ENCODE measurements around the gene RREB1. TPM values are rescaled to one million over a fixed set of nuclear protein-coding genes. Genes with fewer than 3 reads are reported as not detected.

The RREB1 gene
- total RNA-seq, 1 donor from 2014 or later: 67.7 TPM

- no peak for TF ChIP-seq CTCF (IDR thresholded peaks at IDR 0.05)
- no peaks in the 10 kb centered on the region for H3K27me3 Mint-ChIP-seq
- ChIA-PET CTCF (no interaction called here), POLR2A (interaction anchor here (0.7 to 1.1 kb wide), 2 partner anchors 88 to 111 kb away, joined by 4 to 6 read pairs; no protein-coding TSS in a partner anchor)
- peaks cover 17% of the 10 kb centered on the region for H3K4me1 Mint-ChIP-seq
- intact Hi-C loops (cut with micrococcal nuclease): no loop called here
- H3K4me3 Mint-ChIP-seq: no peak overlapping the region
- H3K27ac Mint-ChIP-seq: no peak overlapping the region
- peaks cover 63% of the 10 kb centered on the region for H3K36me3 Mint-ChIP-seq (ENCODE audit: low read depth)
- ATAC-seq (ENCODE audit: low read depth): no peak
- no peaks in the 10 kb centered on the region for H3K9me3 Mint-ChIP-seq
- no peak for DNase-seq
These were observed 89.0 kb downstream of the RREB1 start for GRCh38 chr6:7196685-7197283.

DNA sequence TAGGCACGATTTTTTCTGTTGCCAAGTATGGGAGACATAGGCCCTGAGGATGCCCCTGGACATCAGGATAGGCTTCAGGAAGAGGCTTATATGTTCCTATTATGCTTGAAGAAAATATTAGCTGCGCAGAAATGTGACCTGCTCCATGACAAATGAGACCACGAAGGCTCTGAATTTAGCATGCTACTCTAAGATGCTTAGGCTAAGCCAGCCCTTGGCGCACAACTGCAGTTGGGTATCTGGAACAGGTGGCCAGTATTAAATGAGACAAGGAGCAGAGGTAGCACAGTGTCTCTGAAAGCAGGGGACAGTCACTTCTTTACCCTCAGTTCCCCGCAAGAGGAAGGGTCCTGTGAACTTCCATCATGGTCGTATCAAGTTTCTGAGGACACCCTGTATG, 90.0 kb downstream of the RREB1 start:
- intact Hi-C loops (cut with micrococcal nuclease): no loop called here
- H3K4me3 Mint-ChIP-seq: no peak overlapping the region
- CTCF ChIA-PET: no interaction called here

DNA sequence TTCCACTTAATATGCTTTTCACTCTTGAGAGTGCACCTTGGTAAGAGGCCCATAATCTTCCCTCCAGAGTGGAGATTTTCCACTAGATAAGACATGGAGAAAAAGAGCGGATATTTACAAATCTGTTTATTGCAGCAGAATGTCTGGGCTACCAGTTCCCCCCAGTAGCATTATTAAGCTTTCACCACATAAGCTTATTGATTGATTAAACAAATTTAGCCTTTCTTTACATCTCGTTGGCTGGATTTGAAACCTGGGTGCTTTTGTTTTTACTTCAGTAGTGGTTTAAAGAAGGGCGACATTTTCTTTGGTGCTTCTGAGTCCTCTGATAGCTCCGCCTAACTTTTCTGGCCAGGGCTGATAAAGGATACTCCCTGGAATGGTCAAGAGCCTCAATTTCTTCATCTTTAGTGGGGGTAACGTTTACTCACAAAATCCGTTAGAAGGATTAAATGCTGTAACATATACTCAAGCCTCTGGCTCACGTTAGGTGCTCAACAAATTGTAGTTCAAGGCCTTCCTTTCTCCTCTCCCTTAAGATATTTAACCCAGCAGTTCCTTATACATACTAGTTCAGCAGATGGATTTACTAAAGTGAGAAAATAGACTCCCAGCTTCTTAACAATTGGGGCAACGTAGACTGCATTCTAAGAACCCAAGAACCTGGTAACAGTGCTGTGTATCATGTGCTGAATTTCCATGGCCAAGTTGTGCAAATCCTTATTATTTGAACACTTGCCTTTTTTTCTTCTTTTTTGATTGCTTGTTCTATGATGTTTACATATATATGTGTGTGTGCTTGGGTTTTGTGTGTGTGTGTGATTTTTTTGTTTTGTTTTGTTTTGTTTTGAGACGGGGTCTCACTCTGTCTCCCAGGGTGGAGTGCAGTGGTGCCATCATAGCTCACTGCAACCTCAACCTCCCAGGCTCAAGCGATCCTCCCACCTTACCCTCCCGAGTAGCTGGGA, 91.4 kb downstream of the RREB1 start:
- DNase-seq (no peak), ATAC-seq (ENCODE audit: low read depth) (no peak)
- H3K27ac Mint-ChIP-seq: peak overlapping the region; percentile 42
- H3K4me3 Mint-ChIP-seq: no peak overlapping the region
- no peaks in the 10 kb centered on the region for H3K9me3 Mint-ChIP-seq
- no peaks in the 10 kb centered on the region for H3K27me3 Mint-ChIP-seq
- intact Hi-C loops (cut with micrococcal nuclease): no loop called here
- TF ChIP-seq CTCF (IDR thresholded peaks at IDR 0.05): no peak
- H3K4me1 Mint-ChIP-seq: peaks cover 40% of the 10 kb centered on the region
- peaks cover 45% of the 10 kb centered on the region for H3K36me3 Mint-ChIP-seq (ENCODE audit: low read depth)
- POLR2A ChIA-PET: interaction anchor here (0.6 to 0.7 kb wide), 3 partner anchors 49 to 125 kb away, joined by 3 to 4 read pairs (median 3); no protein-coding TSS in a partner anchor
- CTCF ChIA-PET: no interaction called here

More for the DNA sequence above, 90.0 kb downstream of the RREB1 start:
- ATAC-seq (ENCODE audit: low read depth) (no peak), DNase-seq (no peak)
- POLR2A ChIA-PET: no interaction called here
- Mint-ChIP-seq H3K4me1 (peaks cover 27% of the 10 kb centered on the region), H3K9me3 (no peaks in the 10 kb centered on the region), H3K27ac (no peak overlapping the region), H3K27me3 (no peaks in the 10 kb centered on the region), H3K36me3 (ENCODE audit: low read depth) (peaks cover 55% of the 10 kb centered on the region)
- no peak for TF ChIP-seq CTCF (IDR thresholded peaks at IDR 0.05)

DNA sequence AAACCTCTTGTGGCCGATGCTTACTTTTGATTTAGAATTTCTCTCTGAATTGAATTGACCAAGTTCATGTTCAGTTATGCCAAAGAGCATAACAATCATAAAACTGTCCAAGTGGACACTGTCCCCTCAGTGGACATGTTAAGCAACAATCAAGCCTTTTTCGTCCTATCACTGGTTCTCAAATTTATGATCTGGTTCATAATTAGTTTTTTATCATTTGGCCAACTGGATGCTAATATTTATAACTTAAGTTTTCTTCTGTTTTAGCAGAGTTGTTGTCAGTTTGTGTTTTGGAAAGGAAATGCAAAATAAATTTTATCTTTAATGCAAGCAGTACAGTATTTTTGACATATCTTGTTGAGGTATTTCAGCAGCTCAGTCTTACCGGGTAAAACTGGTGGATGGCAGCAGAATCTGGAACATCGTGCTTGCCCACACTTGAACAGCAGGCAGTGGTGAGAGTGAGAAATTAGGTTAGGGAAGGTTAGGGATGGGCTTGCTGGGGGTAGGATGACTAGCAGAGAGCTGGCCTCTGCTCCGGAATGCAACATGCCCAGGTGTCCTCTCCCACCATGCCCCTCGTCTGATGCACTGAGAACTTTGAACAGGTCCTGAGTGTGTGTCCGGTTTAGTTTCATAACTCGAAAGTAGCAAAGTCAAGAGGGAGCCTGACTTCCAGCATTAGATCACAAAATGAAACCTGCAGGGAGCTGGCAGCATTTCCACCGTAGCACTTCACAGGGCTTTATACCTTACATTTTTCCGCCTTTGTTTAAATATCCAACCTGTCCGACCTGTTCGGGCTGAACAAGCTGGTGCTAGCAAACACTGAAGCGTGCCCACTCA, 93.1 kb downstream of the RREB1 start:
- intact Hi-C loops (cut with micrococcal nuclease): loop anchor here (5.0 kb wide), 2 partner anchors 36 to 399 kb away; no protein-coding TSS in a partner anchor
- Mint-ChIP-seq H3K9me3 (no peaks in the 10 kb centered on the region), H3K27ac (peak overlapping the region; percentile 68), H3K36me3 (ENCODE audit: low read depth) (peaks cover 42% of the 10 kb centered on the region), H3K4me1 (peaks cover 53% of the 10 kb centered on the region), H3K27me3 (no peaks in the 10 kb centered on the region), H3K4me3 (no peak overlapping the region)
- no peak for ATAC-seq (ENCODE audit: low read depth)
- CTCF ChIA-PET: no interaction called here
- TF ChIP-seq CTCF (IDR thresholded peaks at IDR 0.05): no peak
- POLR2A ChIA-PET: interaction anchor here (0.6 to 2.0 kb wide), 2 partner anchors 91 to 540 kb away, joined by 3 to 6 read pairs; no protein-coding TSS in a partner anchor
- no peak for DNase-seq
